Sigmoid colon (tissue), 7 donors: Measurements from ENCODE around the gene RPGR. TPM values are rescaled to one million over a fixed set of nuclear protein-coding genes. Genes with fewer than 3 reads are reported as not detected.

ENCODE experiments used
- DNase-seq: peaks from one replicate; pipeline ENCODE4 v3.0.0-alpha.2; 2019
- H3K27ac ChIP-seq, 4 donors: fragments of 200-600 bp; sonication (generic); one replicate each; pipeline ENCODE4 v1.5.1; 2016 to 2019; ENCODE audit warnings: mild to moderate bottlenecking in 1 of 4
- H3K27me3 ChIP-seq, 3 donors: fragments of 200-600 bp; sonication (generic); one replicate each; pipeline ENCODE4 v1.5.1; 2019; ENCODE audit warnings: mild to moderate bottlenecking in 1 of 3
- H3K36me3 ChIP-seq, 4 donors: fragments of 200-600 bp; sonication (generic); one replicate each; pipeline ENCODE4 v1.5.1; 2016 to 2019
- H3K4me1 ChIP-seq, 4 donors: fragments of 200-600 bp; sonication (generic); one replicate each; pipeline ENCODE4 v1.5.1; 2017 to 2019
- H3K4me3 ChIP-seq, 4 donors: fragments of 200-600 bp; sonication (generic); one replicate each; pipeline ENCODE4 v1.5.1; 2017 to 2019; ENCODE audit warnings: mild to moderate bottlenecking in 2 of 4, moderate library complexity in 1 of 4
- H3K9me3 ChIP-seq, 4 donors: fragments of 200-600 bp in 3 of 4; sonication (generic) in 3 of 4; one replicate each; pipeline versions ENCODE4 v1.5.1 to v1.6.1; 2013 to 2019
- CTCF ChIP-seq, 4 experiments: fragments of 450-650 bp in 3 of 4; fragments of 200-600 bp in 1 of 4; IDR thresholded peaks; one replicate each; pipeline ENCODE4 v1.5.1; 2016 to 2019; ENCODE audit warnings: antibody characterized with exemption in 4 of 4, mild to moderate bottlenecking in 3 of 4, moderate library complexity in 2 of 4
- EP300 ChIP-seq, 4 donors: sonication (generic); formaldehyde crosslinking; IDR thresholded peaks; one replicate each; pipeline ENCODE4 v1.6.1; 2017; ENCODE audit warnings: antibody characterized with exemption in 4 of 4
- POLR2A ChIP-seq, 2 donors: fragments of 450-650 bp; IDR thresholded peaks; one replicate each; pipeline ENCODE4 v1.6.1; 2016; ENCODE audit warnings: antibody characterized with exemption in 2 of 2, mild to moderate bottlenecking in 2 of 2, moderate library complexity in 2 of 2
- POLR2AphosphoS5 ChIP-seq, 4 donors: sonication (generic); formaldehyde crosslinking; IDR thresholded peaks; one replicate each; pipeline ENCODE4 v1.6.1; 2017; ENCODE audit warnings: antibody characterized with exemption in 4 of 4
- WGBS, 2 donors: extraction: QIAGEN DNeasy Blood & Tissue Kit; methylation state at CpG; one replicate each; pipeline ENCODE4 v1.1.7; 2013; 5-methylcytosine and 5-hydroxymethylcytosine counted together
- intact Hi-C: fragments of 100-400 bp; cut with DNase I; formaldehyde crosslinking; loops from one replicate; pipeline ENCODE4 v1.15.1; 2023
- polyA plus RNA-seq, 3 donors: library from polyadenylated mRNA; stranded (reverse); fragments of 200-250 nt; gene quantifications; one replicate each; pipeline ENCODE4 v1.2.3, GENCODE V29; 2013
- total RNA-seq, 4 donors: library from RNA; depleted of rRNA; stranded (reverse); fragments of >200 nt; gene quantifications; one replicate each; pipeline ENCODE4 v1.1.0, GENCODE V29; 2016
- donor health status: healthy with polysubstance abuse.
- donor health status: Bipolar disorder and iron deficiency.
- donor health status: healthy.

Gene RPGR
- 10 to 100 TPM in 3 of 4 donors, 1 to 10 TPM in 1; 9.3 to 41.8 (median 17.6) TPM for total RNA-seq
- 1 to 10 TPM; 3.7 to 8.3 (median 6.6) TPM for polyA plus RNA-seq

- peak within 1 kb of the TSS; percentile 83 to 92 (median 86) for H3K27ac ChIP-seq
- peaks cover 0 to 10% (median 0%) of the 10 kb centered on the region in 4 donors for H3K4me1 ChIP-seq
- peaks cover 0 to 3% (median 0%) of the 10 kb centered on the region in 3 donors for H3K27me3 ChIP-seq
- no peaks in the 10 kb centered on the region for H3K9me3 ChIP-seq
- H3K36me3 ChIP-seq = no peaks in the 10 kb centered on the region
- TF ChIP-seq POLR2AphosphoS5 (IDR thresholded peaks at IDR 0.05) (peak in 3 of 4 donors; percentile 45 to 78 (median 68)), CTCF (IDR thresholded peaks at IDR 0.05) (peak; percentile 64 to 72 (median 67)), POLR2A (IDR thresholded peaks at IDR 0.05) (no peak)
- 0 to 1% methylated on average over 67 of the region's 67 CpGs for WGBS, 2 donors
- peak; percentile 97 for DNase-seq
- H3K4me3 ChIP-seq = peak within 1 kb of the TSS; percentile 48 to 68 (median 64)
- intact Hi-C loops = loop anchor here (2.0 to 10.0 kb wide), 5 partner anchors 112 to 1785 kb away; partner anchors contain the start of genes DYNLT3 and TSPAN7
Measured at GRCh38 chrX:38327007-38327774, at the start of gene RPGR. Gene RPGR, minus strand, starts transcription at chrX:38327509. Its CDS starts 142 bp downstream, at chrX:38327367.

- Histone ChIP-seq H3K9me3 (no peaks in the 10 kb centered on the region), H3K4me3 (no peak overlapping the region), H3K4me1 (no peaks in the 10 kb centered on the region), H3K27me3 (no peaks in the 10 kb centered on the region), H3K27ac (no peak overlapping the region), H3K36me3 (no peaks in the 10 kb centered on the region)
- no peak for DNase-seq
- WGBS, 2 donors = 78 to 79% methylated on average over 1 of the region's 1 CpG
- intact Hi-C loops = no loop called here
- no peak for TF ChIP-seq POLR2AphosphoS5 (IDR thresholded peaks at IDR 0.05)
- no peak for TF ChIP-seq CTCF (IDR thresholded peaks at IDR 0.05)
- no peak for TF ChIP-seq EP300 (IDR thresholded peaks at IDR 0.05)
- no peak for TF ChIP-seq POLR2A (IDR thresholded peaks at IDR 0.05)
Measured at GRCh38 chrX:38376747-38377146, 49.4 kb upstream of the RPGR start.

GRCh38 chrX:38375891-38376290, 48.6 kb upstream of the RPGR start:
- Histone ChIP-seq H3K9me3 (no peaks in the 10 kb centered on the region), H3K36me3 (no peaks in the 10 kb centered on the region), H3K4me3 (no peak overlapping the region), H3K27me3 (no peaks in the 10 kb centered on the region), H3K4me1 (no peaks in the 10 kb centered on the region), H3K27ac (no peak overlapping the region)
- no peak for DNase-seq
- TF ChIP-seq POLR2A (IDR thresholded peaks at IDR 0.05) (no peak), POLR2AphosphoS5 (IDR thresholded peaks at IDR 0.05) (no peak), CTCF (IDR thresholded peaks at IDR 0.05) (no peak), EP300 (IDR thresholded peaks at IDR 0.05) (no peak)
- WGBS, 2 donors = 7 to 16% methylated on average over 1 of the region's 1 CpG
- intact Hi-C loops = no loop called here

- Histone ChIP-seq H3K9me3 (no peaks in the 10 kb centered on the region), H3K4me1 (no peaks in the 10 kb centered on the region), H3K27me3 (no peaks in the 10 kb centered on the region), H3K36me3 (no peaks in the 10 kb centered on the region), H3K27ac (no peak overlapping the region), H3K4me3 (no peak overlapping the region)
- TF ChIP-seq POLR2AphosphoS5 (IDR thresholded peaks at IDR 0.05) = no peak
- no peak for TF ChIP-seq EP300 (IDR thresholded peaks at IDR 0.05)
- TF ChIP-seq POLR2A (IDR thresholded peaks at IDR 0.05) = no peak
- TF ChIP-seq CTCF (IDR thresholded peaks at IDR 0.05) = no peak
- DNase-seq = no peak
- intact Hi-C loops = no loop called here
- 95 to 97% methylated on average over 3 of the region's 3 CpGs for WGBS, 2 donors
Measured at GRCh38 chrX:38374431-38374830, 47.1 kb upstream of the RPGR start.
